HCT116 (cell line): ENCODE results near the gene C5orf22. TPM values are rescaled to one million over a fixed set of nuclear protein-coding genes. Genes with fewer than 3 reads are reported as not detected.

Experiments
- ATAC-seq: fragments of 200-7000 bp; cut with Tn5 transposase; 2 replicates; pipeline ENCODE4 v1.9.1; 2020; ENCODE audit warnings: mild to moderate bottlenecking, moderate library complexity
- BruUV-seq: library from RNA; stranded (reverse); fragments of 400-500 nt; replicated peaks from 2 replicates; lab custom pipeline; 2021; lab: Mats Ljungman, UMichigan
- CTCF ChIA-PET: fragments of 300-600 bp; sonication (Branson Sonifier 250); formaldehyde crosslinking; loops from one replicate; lab custom pipeline; 2021; ENCODE audit warnings: antibody characterized with exemption; lab: Charles Lee
- POLR2A ChIA-PET: fragments of 300-600, 350-600 bp; sonication (Branson Sonifier 250); formaldehyde crosslinking; loops from one replicate; lab custom pipeline; 2021; ENCODE audit warnings: antibody characterized with exemption; lab: Charles Lee
- RAD21 ChIA-PET, 2 experiments: fragments of 300-600 bp; sonication (Branson Sonifier 250); formaldehyde crosslinking; loops; one replicate each; lab custom pipeline; 2023; ENCODE audit warnings: low total read pairs in 2 of 2; ENCODE audit not compliant: uncharacterized antibody in 2 of 2, unreplicated experiment in 2 of 2, low non-redundant PET in 1 of 2; lab: Charles Lee
- DNase-seq: peaks from one replicate; pipeline ENCODE4 v3.0.0-alpha.2; 2010; ENCODE audit warnings: low read depth, low spot score
- H2AFZ ChIP-seq: fragments of 200-600 bp; shearing (Covaris generic), sonication (generic); 2 replicates; pipeline ENCODE4 v1.6.1; 2017; ENCODE audit warnings: low read depth, mixed run types, mixed read lengths, antibody characterized with exemption, low read length; ENCODE audit not compliant: poor library complexity, severe bottlenecking
- H3K27ac ChIP-seq: 2 replicates; pipeline ENCODE4 v1.5.1; 2012; ENCODE audit warnings: low read depth, low read length
- H3K27me3 ChIP-seq: fragments of 200-600 bp; sonication (generic); 2 replicates; pipeline ENCODE4 v1.6.1; 2016; ENCODE audit warnings: mixed run types, low read length, mixed read lengths; ENCODE audit not compliant: insufficient read depth
- H3K36me3 ChIP-seq, 2 experiments: fragments of 200-500 bp in 1 of 2; fragments of 200-600 bp in 1 of 2; sonication (Bioruptor generic) in 1 of 2; sonication (generic) in 1 of 2; 2 replicates each; pipeline versions ENCODE4 v1.5.1 to v1.6.1; 2014 to 2016; ENCODE audit warnings: low read length in 2 of 2, inconsistent platforms in 1 of 2, mixed read lengths in 1 of 2, mixed run types in 1 of 2; ENCODE audit not compliant: insufficient read depth in 2 of 2, control insufficient read depth in 1 of 2
- H3K4me1 ChIP-seq, 2 experiments: fragments of 200-600 bp in 1 of 2; sonication (generic) in 1 of 2; 2 replicates each; pipeline versions ENCODE4 v1.5.1 to v1.6.1; 2012 to 2017; ENCODE audit warnings: low read length in 2 of 2, inconsistent platforms in 1 of 2, mild to moderate bottlenecking in 1 of 2, mixed read lengths in 1 of 2, mixed run types in 1 of 2, moderate library complexity in 1 of 2; ENCODE audit not compliant: insufficient read depth in 2 of 2, control insufficient read depth in 1 of 2
- H3K4me2 ChIP-seq: fragments of 200-600 bp; sonication (generic); 2 replicates; pipeline ENCODE4 v1.6.1; 2017; ENCODE audit warnings: mixed run types, low read length, mixed read lengths
- H3K4me3 ChIP-seq, 2 experiments: fragments of 200-600 bp in 1 of 2; sonication (generic) in 1 of 2; replicated peaks in 1 of 2; 2 replicates each; pipeline ENCODE4 v1.5.1; 2011 to 2016; ENCODE audit warnings: low read length in 2 of 2, control low read depth in 1 of 2, low read depth in 1 of 2, mild to moderate bottlenecking in 1 of 2, mixed read lengths in 1 of 2, mixed run types in 1 of 2
- H3K79me2 ChIP-seq: fragments of 200-600 bp; sonication (generic); 2 replicates; pipeline ENCODE4 v1.6.1; 2017; ENCODE audit warnings: mild to moderate bottlenecking, mixed run types, low read length, moderate library complexity, mixed read lengths; ENCODE audit not compliant: insufficient read depth
- H3K9ac ChIP-seq: fragments of 200-600 bp; sonication (generic); 2 replicates; pipeline ENCODE4 v1.6.1; 2016; ENCODE audit warnings: low read length, mixed read lengths
- H3K9me2 ChIP-seq: fragments of 200-600 bp; sonication (generic), shearing (Covaris generic); 2 replicates; pipeline ENCODE4 v1.6.1; 2017; ENCODE audit warnings: mixed run types, mild to moderate bottlenecking, moderate library complexity; ENCODE audit not compliant: insufficient read depth
- H3K9me3 ChIP-seq, 2 experiments: fragments of 200-500 bp in 1 of 2; fragments of 200-600 bp in 1 of 2; sonication (Bioruptor generic) in 1 of 2; sonication (generic) in 1 of 2; 2 replicates each; pipeline ENCODE4 v1.6.1; 2014 to 2017; ENCODE audit warnings: low read length in 2 of 2, mixed read lengths in 2 of 2, inconsistent platforms in 1 of 2, low read depth in 1 of 2, mild to moderate bottlenecking in 1 of 2, mixed run types in 1 of 2, moderate library complexity in 1 of 2; ENCODE audit not compliant: control insufficient read depth in 1 of 2, insufficient read depth in 1 of 2
- H4K20me1 ChIP-seq: fragments of 200-600 bp; sonication (generic), shearing (Covaris generic); 2 replicates; pipeline ENCODE4 v1.6.1; 2017; ENCODE audit warnings: mixed run types, mild to moderate bottlenecking, moderate library complexity; ENCODE audit not compliant: insufficient read depth
- CBX3 ChIP-seq: IDR thresholded peaks from 2 replicates; pipeline ENCODE4 v1.6.1; 2012; ENCODE audit warnings: low read depth
- ELF1 ChIP-seq: IDR thresholded peaks from 2 replicates; pipeline ENCODE4 v1.6.1; 2012; ENCODE audit warnings: low read depth, borderline replicate concordance
- EZH2 ChIP-seq: fragments of 200-600 bp; sonication (generic); IDR thresholded peaks from 2 replicates; pipeline ENCODE4 v1.6.1; 2017; ENCODE audit warnings: antibody characterized with exemption, mixed run types
- JUND ChIP-seq: IDR thresholded peaks from 2 replicates; pipeline ENCODE4 v1.6.1; 2012
- POLR2A ChIP-seq: IDR thresholded peaks from 2 replicates; pipeline ENCODE4 v1.7.0; 2011; ENCODE audit warnings: borderline replicate concordance; ENCODE audit not compliant: insufficient read depth, insufficient read length; ENCODE audit errors: extremely low read depth
- SIN3A ChIP-seq: IDR thresholded peaks from 2 replicates; pipeline ENCODE4 v1.6.1; 2012; ENCODE audit warnings: low read depth
- SP1 ChIP-seq: IDR thresholded peaks from 2 replicates; pipeline ENCODE4 v1.6.1; 2012; ENCODE audit warnings: low read depth
- SRF ChIP-seq: IDR thresholded peaks from 2 replicates; pipeline ENCODE4 v1.6.1; 2012; ENCODE audit warnings: low read depth
- TCF7L2 ChIP-seq: IDR thresholded peaks from 2 replicates; pipeline ENCODE4 v1.7.0; 2011; ENCODE audit warnings: borderline replicate concordance, inconsistent platforms; ENCODE audit not compliant: insufficient read depth, insufficient read length; ENCODE audit errors: extremely low read depth
- ZBTB33 ChIP-seq: IDR thresholded peaks from 2 replicates; pipeline ENCODE4 v1.6.1; 2011; ENCODE audit warnings: mild to moderate bottlenecking, low read length, moderate library complexity; ENCODE audit not compliant: insufficient replicate concordance; ENCODE audit errors: extremely low read depth
- ZFX ChIP-seq: fragments of 450-650 bp; IDR thresholded peaks from 2 replicates; pipeline ENCODE4 v1.6.1; 2017
- intact Hi-C: fragments of 100-400 bp; cut with micrococcal nuclease; formaldehyde crosslinking; loops from 2 replicates; pipeline ENCODE4 v1.10.0; 2022
- total RNA-seq: library from RNA; stranded (reverse); gene quantifications from one replicate; pipeline ENCODE4 v1.2.1, GENCODE V29; 2021; ENCODE audit not compliant: unreplicated experiment

Gene C5orf22
- total RNA-seq, 1 experiment from 2014 or later: 22.9 TPM

- Histone ChIP-seq H3K27me3 (no peaks in the 10 kb centered on the region), H2AFZ (no peak overlapping the region), H3K79me2 (no peaks in the 10 kb centered on the region), H3K9me3 (no peaks in the 10 kb centered on the region), H3K4me3 (no peak overlapping the region), H4K20me1 (no peaks in the 10 kb centered on the region), H3K9me2 (no peaks in the 10 kb centered on the region), H3K27ac (no peak overlapping the region), H3K9ac (no peak overlapping the region), H3K4me1 (no peaks in the 10 kb centered on the region), H3K4me2 (no peak overlapping the region), H3K36me3 (peaks cover 5 to 9% of the 10 kb centered on the region in 2 experiments; a peak in 3 of 4 replicates)
- TF ChIP-seq JUND (no peak), ZFX (no peak), ZBTB33 (no peak)
- RAD21 ChIA-PET: no interaction called here
- CTCF ChIA-PET: no interaction called here
- no peak for DNase-seq
- ATAC-seq: no peak
- POLR2A ChIA-PET: no interaction called here
- no TSS peak for BruUV-seq
- intact Hi-C loops: no loop called here
Observed at GRCh38 chr5:31556461-31556860, 24.4 kb downstream of the C5orf22 start.

DNA sequence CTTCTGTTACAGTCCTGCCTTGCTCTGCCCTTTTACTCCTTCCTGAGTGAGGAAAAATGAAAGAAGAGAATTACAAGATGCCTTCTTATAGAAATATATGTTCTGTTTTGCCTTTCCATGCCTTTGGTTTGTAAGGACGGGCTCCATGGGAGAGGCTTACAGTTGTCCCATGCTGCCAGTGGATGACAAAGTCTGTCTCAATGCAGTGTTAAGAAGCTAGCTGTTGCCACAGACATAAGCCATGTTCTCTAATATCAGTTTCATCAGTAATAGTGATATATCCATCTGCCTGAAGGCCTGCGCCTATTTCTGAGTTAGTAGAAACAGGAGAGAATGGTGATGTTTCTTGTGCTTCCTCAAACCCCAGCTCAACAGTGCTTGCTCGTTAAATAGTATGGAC is 27.8 kb downstream of the C5orf22 start:
- no TSS peak for BruUV-seq

More for the DNA sequence above, 27.8 kb downstream of the C5orf22 start:
- ChIA-PET RAD21 (no interaction called here), CTCF (no interaction called here), POLR2A (no interaction called here)
- Histone ChIP-seq H4K20me1 (no peaks in the 10 kb centered on the region), H3K4me1 (no peaks in the 10 kb centered on the region), H3K4me3 (no peak overlapping the region), H3K27me3 (no peaks in the 10 kb centered on the region), H3K4me2 (no peak overlapping the region), H3K36me3 (no peaks in the 10 kb centered on the region), H2AFZ (no peak overlapping the region), H3K9me2 (no peaks in the 10 kb centered on the region), H3K9me3 (no peaks in the 10 kb centered on the region), H3K9ac (no peak overlapping the region), H3K79me2 (no peaks in the 10 kb centered on the region), H3K27ac (no peak overlapping the region)
- intact Hi-C loops: no loop called here
- DNase-seq: no peak
- TF ChIP-seq SRF (no peak), ZFX (no peak), JUND (no peak), POLR2A (no peak), SP1 (no peak), ZBTB33 (no peak), EZH2 (no peak), CBX3 (no peak), SIN3A (no peak), ELF1 (no peak), TCF7L2 (no peak)
- ATAC-seq: no peak
